ENCODE results near the gene MARCHF7.

GRCh38 chr2:159720676-159721075, 8.4 kb downstream of the MARCHF7 start:
- no peak for TF ChIP-seq POLR2A (IDR thresholded peaks at IDR 0.05; ENCODE audit: low read depth, low read length)
- no peak for TF ChIP-seq TAF1 (IDR thresholded peaks at IDR 0.05; ENCODE audit: low read depth, low read length)
- no peak for TF ChIP-seq POLR2AphosphoS5 (IDR thresholded peaks at IDR 0.05; ENCODE audit: low read depth, low read length)
